Stimulated activated memory B cell treated with anti-CD40 and anti-IgM and Interleukin-4, amounts not matched to agents 10 μg/mL and 1 μg/mL and 100 μg/mL, for 72 hours (primary cell): ENCODE data around the gene ZC3HAV1L.
A peak's percentile ranks its signal among the peaks of the same experiment; 100 is the strongest.
"Not testable (repeated sequence)": the region's sequence is repeated elsewhere in the genome, so short reads cannot be mapped to it uniquely, and the experiment has no call there.

Source experiments
- ATAC-seq: fragments of 150-1000 bp; cut with Tn5 transposase; 2 replicates; pipeline ENCODE4 v1.10.0; 2021
- H3K27ac Mint-ChIP-seq: one replicate; pipeline ENCODE4 v1.8.0; 2022; ENCODE audit warnings: mild to moderate bottlenecking, mixed read lengths
- H3K27me3 Mint-ChIP-seq: one replicate; pipeline ENCODE4 v1.8.0; 2022; ENCODE audit warnings: mixed read lengths
- H3K36me3 Mint-ChIP-seq: one replicate; pipeline ENCODE4 v1.8.0; 2022; ENCODE audit warnings: mixed read lengths
- H3K4me1 Mint-ChIP-seq: one replicate; pipeline ENCODE4 v1.8.0; 2022; ENCODE audit warnings: mixed read lengths
- H3K4me3 Mint-ChIP-seq: one replicate; pipeline ENCODE4 v1.8.0; 2022; ENCODE audit warnings: mild to moderate bottlenecking, moderate library complexity, mixed read lengths
- H3K9me3 Mint-ChIP-seq: one replicate; pipeline ENCODE4 v1.8.0; 2022; ENCODE audit warnings: mixed read lengths

ZC3HAV1L gene

GRCh38 chr7:139004321-139005090, 31.3 kb downstream of the ZC3HAV1L start:
- Mint-ChIP-seq H3K4me3 (no peak overlapping the region), H3K27ac (no peak overlapping the region), H3K27me3 (peaks cover 29% of the 10 kb centered on the region), H3K9me3 (peaks cover 13% of the 10 kb centered on the region), H3K36me3 (no peaks in the 10 kb centered on the region), H3K4me1 (no peaks in the 10 kb centered on the region)
- no peak for ATAC-seq

GRCh38 chr7:138999414-138999813, 36.4 kb downstream of the ZC3HAV1L start:
- ATAC-seq = no peak
- Mint-ChIP-seq H3K9me3 (peaks cover 8% of the 10 kb centered on the region), H3K4me3 (no peak overlapping the region), H3K27me3 (peaks cover 48% of the 10 kb centered on the region), H3K4me1 (no peaks in the 10 kb centered on the region), H3K36me3 (no peaks in the 10 kb centered on the region), H3K27ac (no peak overlapping the region)

GRCh38 chr7:138992052-138992531, 43.8 kb downstream of the ZC3HAV1L start:
- ATAC-seq = no peak
- Mint-ChIP-seq H3K4me1 (no peaks in the 10 kb centered on the region), H3K4me3 (no peak overlapping the region), H3K9me3 (peaks cover 6% of the 10 kb centered on the region), H3K27ac (no peak overlapping the region), H3K36me3 (no peaks in the 10 kb centered on the region), H3K27me3 (peaks cover 28% of the 10 kb centered on the region)

GRCh38 chr7:138987686-138988085, 48.2 kb downstream of the ZC3HAV1L start:
- Mint-ChIP-seq H3K4me3 (no peak overlapping the region), H3K27ac (no peak overlapping the region), H3K36me3 (no peaks in the 10 kb centered on the region), H3K27me3 (peaks cover 24% of the 10 kb centered on the region), H3K4me1 (no peaks in the 10 kb centered on the region), H3K9me3 (peaks cover 6% of the 10 kb centered on the region)
- ATAC-seq = no peak

- Mint-ChIP-seq H3K36me3 (no peaks in the 10 kb centered on the region), H3K4me1 (peaks cover 18% of the 10 kb centered on the region), H3K9me3 (no peaks in the 10 kb centered on the region), H3K27ac (no peak overlapping the region), H3K4me3 (peak overlapping the region; percentile 65), H3K27me3 (peaks cover 50% of the 10 kb centered on the region)
- ATAC-seq = no peak
These were observed 53.6 kb downstream of the ZC3HAV1L start for GRCh38 chr7:138982204-138982623.

GRCh38 chr7:138981332-138982203, 54.3 kb downstream of the ZC3HAV1L start, which contains the start of gene KIAA1549:
KIAA1549 (minus strand) TSS chr7:138981389; CDS start chr7:138981269, 120 bp downstream.
- peak; percentile 89 for ATAC-seq
- Mint-ChIP-seq H3K4me3 (peak within 1 kb of the TSS; percentile 90), H3K36me3 (no peaks in the 10 kb centered on the region), H3K27me3 (peaks cover 50% of the 10 kb centered on the region), H3K4me1 (peaks cover 18% of the 10 kb centered on the region), H3K9me3 (no peaks in the 10 kb centered on the region), H3K27ac (peak within 1 kb of the TSS; percentile 59)

- Mint-ChIP-seq H3K27me3 (peaks cover 50% of the 10 kb centered on the region), H3K4me1 (peaks cover 18% of the 10 kb centered on the region), H3K36me3 (no peaks in the 10 kb centered on the region), H3K9me3 (no peaks in the 10 kb centered on the region), H3K4me3 (peak overlapping the region; percentile 90), H3K27ac (peak overlapping the region; percentile 59)
- peak; percentile 59 for ATAC-seq
These were observed 55.1 kb downstream of the ZC3HAV1L start for GRCh38 chr7:138980563-138981291.

- ATAC-seq = no peak
- Mint-ChIP-seq H3K4me1 (peaks cover 18% of the 10 kb centered on the region), H3K9me3 (no peaks in the 10 kb centered on the region), H3K36me3 (no peaks in the 10 kb centered on the region), H3K4me3 (peak overlapping the region; percentile 90), H3K27me3 (peaks cover 55% of the 10 kb centered on the region), H3K27ac (no peak overlapping the region)
These were observed 55.8 kb downstream of the ZC3HAV1L start for GRCh38 chr7:138979988-138980562.

GRCh38 chr7:138979226-138979979, 56.4 kb downstream of the ZC3HAV1L start:
- peaks cover 18% of the 10 kb centered on the region for H3K4me1 Mint-ChIP-seq
- no peaks in the 10 kb centered on the region for H3K36me3 Mint-ChIP-seq
- peaks cover 60% of the 10 kb centered on the region for H3K27me3 Mint-ChIP-seq
- ATAC-seq = no peak
- H3K27ac Mint-ChIP-seq = no peak overlapping the region
- no peaks in the 10 kb centered on the region for H3K9me3 Mint-ChIP-seq
- H3K4me3 Mint-ChIP-seq = no peak overlapping the region

GRCh38 chr7:138978541-138979184, 57.2 kb downstream of the ZC3HAV1L start:
- H3K4me3 Mint-ChIP-seq = no peak overlapping the region
- H3K9me3 Mint-ChIP-seq = no peaks in the 10 kb centered on the region
- peaks cover 60% of the 10 kb centered on the region for H3K27me3 Mint-ChIP-seq
- H3K27ac Mint-ChIP-seq = no peak overlapping the region
- ATAC-seq = no peak
- peaks cover 18% of the 10 kb centered on the region for H3K4me1 Mint-ChIP-seq
- no peaks in the 10 kb centered on the region for H3K36me3 Mint-ChIP-seq

GRCh38 chr7:138976161-138976560, 59.7 kb downstream of the ZC3HAV1L start:
- not testable (repeated sequence) for H3K36me3 Mint-ChIP-seq, H3K4me3 Mint-ChIP-seq, H3K4me1 Mint-ChIP-seq, H3K27ac Mint-ChIP-seq, ATAC-seq, H3K9me3 Mint-ChIP-seq
- peaks cover 64% of the 10 kb centered on the region for H3K27me3 Mint-ChIP-seq
